GM21360 (cell line): ENCODE measurements around the gene PPWD1.
"Not testable (repeated sequence)": the region's sequence is repeated elsewhere in the genome, so short reads cannot be mapped to it uniquely, and the experiment has no call there.

Source experiments
- ATAC-seq: cut with Tn5 transposase; IDR thresholded peaks from one replicate; pipeline ENCODE4 v1.9.1; 2021; ENCODE audit warnings: mild to moderate bottlenecking, moderate library complexity; ENCODE audit not compliant: unreplicated experiment

Gene PPWD1

GRCh38 chr5:65562731-65563701 is at the start of gene PPWD1, which contains the start of gene CENPK:
Gene PPWD1 (plus strand): TSS chr5:65563296. CDS start chr5:65563311, 15 bp downstream.
Gene CENPK (minus strand): TSS chr5:65563168. CDS start chr5:65554907, 8,261 bp downstream.
- peak; percentile 99 for ATAC-seq

- ATAC-seq: no peak
Measured at GRCh38 chr5:65525726-65526125, 37.4 kb upstream of the PPWD1 start.

DNA sequence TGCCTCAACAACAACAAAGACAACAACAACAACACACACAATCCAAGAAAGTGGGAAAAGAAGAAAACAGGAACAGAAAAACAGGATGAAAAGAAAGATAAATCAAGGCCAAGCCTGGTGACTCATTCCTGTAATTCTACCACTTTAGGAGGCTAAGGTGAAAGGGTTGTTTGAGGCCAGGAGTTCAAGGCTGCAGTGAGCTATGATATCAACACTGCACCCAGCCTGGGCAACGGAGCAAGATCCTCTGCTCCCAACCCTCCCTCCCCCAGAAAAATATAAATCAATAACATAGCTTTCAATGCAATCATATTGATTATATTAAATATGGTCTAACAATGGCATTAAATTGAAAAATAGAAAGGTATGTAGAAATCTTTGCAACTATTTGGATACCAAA is 32.2 kb upstream of the PPWD1 start:
- no peak for ATAC-seq

GRCh38 chr5:65535529-65535987 is 27.5 kb upstream of the PPWD1 start:
- ATAC-seq: no peak

DNA sequence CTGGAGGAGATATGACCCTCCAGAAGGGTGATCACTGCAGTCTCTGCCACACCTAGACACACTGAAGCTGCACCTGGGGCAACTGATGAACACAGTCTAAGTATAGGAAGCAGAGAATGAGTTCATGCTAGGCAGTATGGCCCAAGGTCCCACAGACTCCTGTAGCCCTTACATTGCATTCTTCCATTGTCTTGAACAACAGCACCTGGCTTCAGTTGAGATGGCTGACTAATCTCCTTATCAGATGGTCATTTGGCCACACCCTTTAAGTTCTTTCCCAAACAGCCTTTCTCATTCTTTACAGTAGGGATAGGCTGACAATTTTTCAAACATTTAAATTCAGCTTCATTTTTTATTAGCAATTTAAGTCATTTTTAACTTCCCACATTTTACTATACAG is 23.3 kb upstream of the PPWD1 start:
- ATAC-seq: no peak

DNA sequence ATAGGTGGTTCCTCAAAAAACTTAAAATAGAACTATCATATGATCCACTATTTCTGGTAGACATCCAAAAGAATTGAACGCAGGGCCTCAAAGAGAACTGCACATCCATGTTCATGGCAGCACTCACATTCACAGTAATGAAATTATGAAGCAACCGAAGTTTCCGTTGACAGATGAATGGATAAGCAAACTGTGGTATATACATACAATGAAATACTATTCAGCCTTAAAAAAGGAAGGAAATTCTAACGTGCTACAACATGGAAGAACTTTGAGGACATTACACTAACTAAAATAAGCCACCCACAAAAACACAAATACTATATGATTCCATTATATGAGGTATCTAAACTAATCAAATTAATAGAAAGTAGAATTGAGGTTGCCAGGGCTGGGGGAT is 18.6 kb upstream of the PPWD1 start:
- no peak for ATAC-seq

DNA sequence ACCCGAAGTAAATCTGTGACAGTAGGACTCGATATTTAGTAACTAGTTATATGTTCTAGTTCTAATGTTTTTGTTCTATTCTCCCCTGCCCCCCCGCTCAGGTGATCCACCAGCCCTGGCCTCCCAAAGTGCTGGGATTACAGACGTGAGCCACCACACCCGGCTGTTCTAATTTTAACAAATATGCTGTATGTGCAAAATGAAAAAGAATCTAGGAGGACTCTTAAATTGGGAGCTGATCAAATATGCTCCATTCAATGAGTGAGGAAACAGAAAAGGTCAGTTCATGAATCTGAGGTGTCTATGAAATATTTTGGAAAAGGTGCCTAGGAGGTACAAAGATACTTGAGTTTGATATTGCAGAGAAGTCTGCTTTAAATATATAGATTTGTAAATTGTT is 17.0 kb upstream of the PPWD1 start:
- ATAC-seq: no peak

DNA sequence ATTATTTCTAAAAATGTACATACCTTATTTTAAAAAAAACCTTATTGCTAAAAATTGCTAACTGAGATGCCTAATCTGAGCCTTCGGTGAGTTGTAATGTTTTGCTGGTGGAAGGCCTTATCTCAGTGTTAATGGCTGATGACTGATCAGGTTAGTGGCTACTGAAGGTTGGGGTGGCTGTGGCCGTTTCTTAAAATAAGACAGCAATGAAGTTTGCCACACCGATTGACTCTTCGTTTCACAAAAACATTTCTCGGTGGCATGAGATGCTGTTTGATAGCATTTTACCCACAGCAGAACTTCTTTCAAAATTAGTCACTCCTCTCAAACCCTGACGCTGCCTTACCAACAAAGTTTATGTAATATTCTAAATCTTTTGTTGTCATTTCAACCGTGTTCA is 14.8 kb upstream of the PPWD1 start:
- ATAC-seq: no peak

- no peak for ATAC-seq
Measured at GRCh38 chr5:65553941-65554340, 9.2 kb upstream of the PPWD1 start.

GRCh38 chr5:65555287-65555686 is 7.8 kb upstream of the PPWD1 start:
- no peak for ATAC-seq

- no peak for ATAC-seq
Measured at GRCh38 chr5:65556181-65556580, 6.9 kb upstream of the PPWD1 start.

- no peak for ATAC-seq
Measured at GRCh38 chr5:65556718-65557117, 6.4 kb upstream of the PPWD1 start.

DNA sequence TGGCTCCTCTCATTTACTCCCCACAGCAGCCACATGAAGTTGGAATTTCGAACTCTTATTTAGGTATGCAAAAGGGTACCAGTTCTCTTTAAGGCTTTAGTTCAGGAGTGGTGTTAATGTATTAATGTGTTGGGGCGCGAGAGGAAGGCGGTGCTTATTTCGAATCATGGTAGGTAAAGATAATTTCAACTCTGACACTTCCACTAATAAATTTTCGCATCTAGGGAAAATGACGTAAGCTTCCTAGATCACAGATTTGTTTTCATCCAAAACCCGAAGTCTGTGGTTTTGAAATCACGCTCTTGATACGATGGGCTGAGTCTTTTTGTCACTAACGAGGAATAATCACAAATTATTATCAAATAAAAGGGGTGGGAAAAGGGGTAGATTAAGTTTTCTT is 681 bp downstream of the PPWD1 start:
- no peak for ATAC-seq

GRCh38 chr5:65566505-65566904 is 3.4 kb downstream of the PPWD1 start:
- ATAC-seq: no peak

DNA sequence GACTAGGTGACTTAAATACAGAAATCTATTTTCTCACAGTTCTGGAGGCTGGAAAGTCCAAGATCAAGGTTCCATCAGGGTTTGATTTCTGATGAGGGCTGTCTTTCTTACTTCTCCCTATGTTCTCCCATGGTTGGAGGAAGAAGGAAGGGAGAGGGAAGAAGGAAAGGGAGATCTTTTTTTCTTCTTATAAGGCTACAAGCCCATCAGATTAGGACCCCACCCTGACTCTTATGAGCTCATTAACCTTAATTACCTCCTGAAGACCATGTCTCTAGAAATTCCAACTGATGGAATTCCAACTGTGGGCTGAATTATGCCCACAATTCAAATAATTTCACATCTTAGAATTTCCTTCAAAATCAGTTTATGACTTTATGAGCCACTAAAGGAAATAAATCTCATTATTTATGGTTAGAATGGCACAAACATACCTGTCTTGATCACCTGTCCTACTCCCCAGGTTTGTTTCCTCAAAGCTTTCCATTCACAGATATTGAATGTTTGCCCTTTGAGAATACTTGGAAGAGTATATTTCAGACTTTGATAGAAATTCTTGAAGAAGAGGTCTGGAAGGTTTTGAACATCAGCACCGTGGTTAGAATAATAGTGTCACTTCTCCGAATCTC is 7.6 kb downstream of the PPWD1 start:
- ATAC-seq: no peak

GRCh38 chr5:65577141-65577540 is 14.0 kb downstream of the PPWD1 start:
- ATAC-seq: no peak

GRCh38 chr5:65588694-65589093 is 25.6 kb downstream of the PPWD1 start:
- ATAC-seq: no peak

GRCh38 chr5:65601761-65602160 is 38.7 kb downstream of the PPWD1 start:
- not testable (repeated sequence) for ATAC-seq

DNA sequence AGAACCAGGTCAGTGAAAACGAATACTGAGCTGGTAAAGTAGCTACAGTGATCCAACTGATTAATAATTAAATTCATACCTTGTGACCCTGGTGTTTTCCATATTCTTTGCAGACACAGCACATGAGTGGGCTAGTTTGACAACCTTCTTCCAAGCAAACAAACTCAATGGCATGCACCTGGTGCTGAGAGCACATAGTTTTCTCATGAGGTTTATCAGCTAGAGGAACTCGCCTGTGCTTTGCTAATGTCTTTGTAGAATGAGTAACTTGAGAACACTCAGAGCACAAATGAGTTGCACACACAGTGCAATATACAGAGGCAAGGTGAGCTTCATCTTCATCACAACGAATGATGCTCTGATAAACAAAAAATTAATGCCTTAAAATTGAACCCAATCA is 48.4 kb downstream of the PPWD1 start:
- ATAC-seq: no peak

DNA sequence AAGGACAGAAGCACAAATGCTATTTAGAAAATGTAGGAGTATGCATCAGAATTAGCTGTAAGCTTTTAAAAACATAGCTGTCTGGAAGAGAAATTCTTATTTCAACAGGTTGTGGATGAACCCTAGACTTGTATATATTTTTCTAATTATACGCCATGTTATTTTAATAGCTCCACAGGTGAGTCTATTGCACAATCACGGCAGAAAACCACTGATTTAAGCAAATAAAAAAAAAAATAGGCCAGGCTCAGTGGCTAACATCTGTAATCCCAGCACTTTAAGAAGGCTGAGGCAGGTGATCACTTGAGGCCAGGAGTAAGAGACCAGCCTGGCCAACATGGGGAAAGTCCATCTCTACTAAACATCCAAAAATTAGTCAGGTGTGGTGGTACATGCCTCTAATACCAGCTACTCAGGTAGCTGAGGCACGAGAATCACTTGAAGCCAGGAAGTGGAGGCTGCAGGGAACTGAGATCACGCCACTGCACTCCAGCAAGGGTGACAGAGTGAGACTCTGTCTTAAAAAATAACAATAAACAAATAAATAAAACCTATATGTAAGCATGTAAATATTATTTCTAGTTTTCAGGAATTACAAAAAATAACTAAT is 49.3 kb downstream of the PPWD1 start:
- ATAC-seq: no peak

- no peak for ATAC-seq
Measured at GRCh38 chr5:65620021-65620420, 56.9 kb downstream of the PPWD1 start.

DNA sequence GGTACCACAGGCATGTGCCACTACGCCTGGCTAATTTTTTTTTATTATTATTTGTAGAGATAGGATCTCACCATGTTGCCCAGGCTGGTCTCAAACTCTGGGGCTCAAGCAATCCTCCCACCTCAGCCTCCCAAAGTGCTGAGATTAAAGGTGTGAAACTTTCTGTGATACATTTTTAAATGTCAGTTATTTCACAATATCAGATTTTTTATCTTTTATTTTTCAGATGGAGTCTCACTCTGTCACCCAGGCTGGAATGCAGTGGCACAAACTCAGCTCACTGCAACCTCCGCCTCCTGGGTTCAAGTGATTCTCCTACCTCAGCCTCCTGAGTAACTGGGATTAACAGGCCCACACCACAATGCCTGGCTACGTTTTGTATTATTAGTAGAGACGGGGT is 58.9 kb downstream of the PPWD1 start:
- not testable (repeated sequence) for ATAC-seq
